Endothelial cell (in vitro differentiated cells): ENCODE measurements around the gene FBXL7. TPM values are rescaled to one million over a fixed set of nuclear protein-coding genes. Genes with fewer than 3 reads are reported as not detected.

Experiments used
- DNase-seq: peaks from one replicate; pipeline ENCODE4 v3.0.0; 2021; ENCODE audit warnings: low spot score
- H3K27ac Mint-ChIP-seq: one replicate; pipeline ENCODE4 v1.8.0; 2021; ENCODE audit warnings: mixed read lengths, inconsistent platforms; ENCODE audit not compliant: unreplicated experiment
- H3K27me3 Mint-ChIP-seq: one replicate; pipeline ENCODE4 v1.8.0; 2021; ENCODE audit warnings: mild to moderate bottlenecking, moderate library complexity, mixed read lengths, inconsistent platforms; ENCODE audit not compliant: unreplicated experiment
- H3K36me3 Mint-ChIP-seq: one replicate; pipeline ENCODE4 v1.8.0; 2021; ENCODE audit warnings: mild to moderate bottlenecking, low read depth, mixed read lengths, inconsistent platforms; ENCODE audit not compliant: unreplicated experiment
- H3K4me1 Mint-ChIP-seq: one replicate; pipeline ENCODE4 v1.8.0; 2021; ENCODE audit warnings: mild to moderate bottlenecking, mixed read lengths, inconsistent platforms; ENCODE audit not compliant: unreplicated experiment
- H3K4me3 Mint-ChIP-seq: one replicate; pipeline ENCODE4 v1.8.0; 2021; ENCODE audit warnings: mild to moderate bottlenecking, mixed read lengths, inconsistent platforms; ENCODE audit not compliant: unreplicated experiment
- H3K9me3 Mint-ChIP-seq: one replicate; pipeline ENCODE4 v1.8.0; 2021; ENCODE audit warnings: mixed read lengths, inconsistent platforms; ENCODE audit not compliant: unreplicated experiment
- CTCF ChIP-seq: fragments of 200-600 bp; sonication (generic); IDR thresholded peaks from one replicate; pipeline ENCODE4 v1.5.0; 2021; ENCODE audit warnings: antibody characterized with exemption; ENCODE audit not compliant: unreplicated experiment
- total RNA-seq: library from RNA; stranded (reverse); fragmentation: NEBNext Ultra II Directional; extraction: Animal tissue kit (Norgen Biotek cat#: 25700); gene quantifications from one replicate; pipeline ENCODE4 v1.2.1, GENCODE V29; 2021; ENCODE audit not compliant: unreplicated experiment

Gene FBXL7
- total RNA-seq, 1 donor from 2014 or later: 63.8 TPM

DNA sequence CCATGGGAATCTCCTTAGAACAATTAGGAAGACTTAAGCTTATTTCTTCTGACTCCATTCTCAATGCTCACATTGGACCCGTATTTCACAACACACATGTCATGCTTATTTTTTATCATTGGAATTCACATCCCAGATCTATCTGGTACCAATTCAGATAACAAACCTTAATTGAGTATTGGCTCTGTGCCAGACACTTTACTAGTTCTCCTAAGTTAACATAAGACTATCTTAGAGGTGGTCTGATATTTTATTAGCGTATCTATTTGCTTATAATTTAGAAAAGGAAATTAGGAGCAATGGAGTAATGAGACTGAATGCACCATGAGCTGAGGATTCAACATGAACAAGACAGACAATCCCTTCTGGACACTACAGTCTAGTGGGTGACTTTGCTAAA, 45.1 kb downstream of the FBXL7 start:
- Mint-ChIP-seq H3K27me3 (peaks cover 1% of the 10 kb centered on the region), H3K27ac (no peak overlapping the region), H3K9me3 (no peaks in the 10 kb centered on the region), H3K4me3 (no peak overlapping the region), H3K4me1 (peaks cover 13% of the 10 kb centered on the region), H3K36me3 (peaks cover 4% of the 10 kb centered on the region)
- no peak for TF ChIP-seq CTCF
- DNase-seq: no peak

DNA sequence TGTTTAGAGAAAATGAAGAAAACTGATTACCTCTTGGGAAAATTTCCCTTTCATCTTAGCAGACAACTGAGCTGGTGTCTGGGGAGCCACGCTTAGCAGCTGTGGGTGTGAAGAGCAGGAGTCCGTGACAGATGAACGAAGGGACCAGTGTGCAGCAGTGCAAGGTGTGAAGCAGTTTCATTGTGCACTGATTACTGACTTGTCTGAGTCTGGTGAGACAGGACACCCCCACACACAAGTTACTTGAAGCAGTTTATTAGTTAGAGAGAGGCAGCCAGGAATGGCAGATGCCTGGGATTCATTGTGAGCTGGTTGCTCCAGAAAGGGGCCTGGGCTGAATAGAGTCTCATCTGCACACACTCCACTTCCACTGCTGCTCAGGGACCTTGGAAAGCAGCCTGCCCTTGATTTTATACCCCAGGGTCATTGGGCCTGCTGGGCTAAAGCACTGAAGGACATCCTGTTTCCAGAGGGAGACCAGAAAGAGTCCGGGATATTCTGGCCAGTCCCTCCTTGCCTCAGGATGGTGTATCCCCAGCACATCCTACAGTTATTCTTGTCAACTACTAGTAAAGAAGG, 47.4 kb downstream of the FBXL7 start:
- Mint-ChIP-seq H3K36me3 (peaks cover 7% of the 10 kb centered on the region), H3K27ac (no peak overlapping the region), H3K4me1 (peaks cover 13% of the 10 kb centered on the region), H3K9me3 (no peaks in the 10 kb centered on the region), H3K27me3 (peaks cover 1% of the 10 kb centered on the region), H3K4me3 (no peak overlapping the region)
- TF ChIP-seq CTCF: no peak
- DNase-seq: no peak

DNA sequence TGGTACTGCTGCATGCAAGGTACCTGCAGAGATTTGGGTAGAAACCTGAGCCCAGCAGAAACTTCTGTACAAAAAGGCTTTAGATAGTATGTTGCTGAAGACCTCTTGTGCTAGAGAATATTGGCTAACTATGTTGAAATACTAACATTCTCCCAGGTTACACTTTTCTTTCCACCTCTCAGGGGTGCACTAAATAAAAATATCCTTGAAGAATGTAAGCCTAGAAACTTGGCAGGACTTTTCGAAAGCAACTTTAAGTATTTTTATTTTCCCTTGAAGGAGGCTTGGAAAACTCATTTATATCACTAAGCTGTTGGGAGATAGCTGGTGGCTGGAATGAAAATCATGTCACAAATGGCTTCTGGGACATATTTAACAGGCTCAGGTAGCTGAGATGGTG, 50.0 kb downstream of the FBXL7 start:
- Mint-ChIP-seq H3K4me3 (no peak overlapping the region), H3K9me3 (no peaks in the 10 kb centered on the region), H3K27ac (no peak overlapping the region), H3K4me1 (peaks cover 15% of the 10 kb centered on the region), H3K27me3 (peaks cover 7% of the 10 kb centered on the region), H3K36me3 (peaks cover 14% of the 10 kb centered on the region)
- DNase-seq: no peak
- no peak for TF ChIP-seq CTCF

DNA sequence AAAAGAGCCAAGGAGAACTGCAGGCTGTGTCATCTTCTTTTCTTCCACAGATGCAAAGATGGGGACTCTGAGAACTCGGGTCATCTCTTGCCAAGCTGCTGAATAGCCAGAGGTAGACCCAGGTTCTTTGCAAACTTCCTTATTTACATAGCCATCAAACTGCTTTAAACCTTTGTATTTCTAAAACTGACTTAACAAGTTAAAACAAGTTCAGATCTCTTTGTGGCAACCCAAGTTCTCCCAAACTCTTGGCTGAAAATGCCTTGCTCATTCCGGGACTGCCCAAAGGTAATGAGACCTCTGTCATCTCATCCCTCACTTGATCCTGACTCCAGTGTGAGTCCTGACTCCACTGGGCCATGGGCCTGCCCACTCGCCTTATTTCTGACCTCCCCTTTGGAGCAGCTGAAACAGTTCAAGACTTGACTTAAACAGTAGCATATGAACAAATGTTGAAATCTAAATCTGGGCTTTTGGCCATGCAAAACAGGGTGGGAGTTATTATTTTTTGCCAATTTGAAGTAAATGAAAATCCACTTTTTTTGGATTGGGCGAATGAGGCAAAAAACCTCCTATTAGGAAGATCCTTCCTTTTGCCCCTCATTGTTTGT, 50.6 kb downstream of the FBXL7 start:
- Mint-ChIP-seq H3K27ac (no peak overlapping the region), H3K27me3 (peaks cover 7% of the 10 kb centered on the region), H3K4me3 (no peak overlapping the region), H3K36me3 (peaks cover 14% of the 10 kb centered on the region), H3K4me1 (peaks cover 15% of the 10 kb centered on the region), H3K9me3 (no peaks in the 10 kb centered on the region)
- no peak for DNase-seq
- no peak for TF ChIP-seq CTCF

GRCh38 chr5:15551113-15551504, 51.1 kb downstream of the FBXL7 start:
- DNase-seq: no peak
- Mint-ChIP-seq H3K27ac (no peak overlapping the region), H3K4me1 (peaks cover 15% of the 10 kb centered on the region), H3K36me3 (peaks cover 14% of the 10 kb centered on the region), H3K9me3 (no peaks in the 10 kb centered on the region), H3K27me3 (peaks cover 7% of the 10 kb centered on the region), H3K4me3 (no peak overlapping the region)
- no peak for TF ChIP-seq CTCF
